ENCODE data around the gene MAD1L1.
"Not testable (repeated sequence)": the region's sequence is repeated elsewhere in the genome, so short reads cannot be mapped to it uniquely, and the experiment has no call there.

Gene MAD1L1

GRCh38 chr7:1844336-1844950 is 388.3 kb downstream of the MAD1L1 start:
- no peak for DNase-seq (ENCODE audit: low read depth, low spot score)

GRCh38 chr7:1843921-1844335 is 388.8 kb downstream of the MAD1L1 start:
- DNase-seq (ENCODE audit: low read depth, low spot score): no peak

GRCh38 chr7:1843271-1843861 is 389.4 kb downstream of the MAD1L1 start:
- DNase-seq (ENCODE audit: low read depth, low spot score): no peak

GRCh38 chr7:1842321-1843221 is 390.2 kb downstream of the MAD1L1 start:
- DNase-seq (ENCODE audit: low read depth, low spot score): no peak

GRCh38 chr7:1841286-1842021 is 391.3 kb downstream of the MAD1L1 start:
- not testable (repeated sequence) for DNase-seq (ENCODE audit: low read depth, low spot score)

- not testable (repeated sequence) for DNase-seq (ENCODE audit: low read depth, low spot score)
These were observed 392.0 kb downstream of the MAD1L1 start for GRCh38 chr7:1840744-1841143.

- no peak for DNase-seq (ENCODE audit: low read depth, low spot score)
These were observed 393.0 kb downstream of the MAD1L1 start for GRCh38 chr7:1839701-1840100.

- not testable (repeated sequence) for DNase-seq (ENCODE audit: low read depth, low spot score)
These were observed 393.7 kb downstream of the MAD1L1 start for GRCh38 chr7:1838911-1839531.

GRCh38 chr7:1838544-1838872 is 394.2 kb downstream of the MAD1L1 start:
- DNase-seq (ENCODE audit: low read depth, low spot score): not testable (repeated sequence)

GRCh38 chr7:1837696-1838543 is 394.8 kb downstream of the MAD1L1 start:
- DNase-seq (ENCODE audit: low read depth, low spot score): not testable (repeated sequence)

- DNase-seq (ENCODE audit: low read depth, low spot score): not testable (repeated sequence)
These were observed 400.7 kb downstream of the MAD1L1 start for GRCh38 chr7:1831933-1832535.

GRCh38 chr7:1831471-1831870 is 401.3 kb downstream of the MAD1L1 start:
- not testable (repeated sequence) for DNase-seq (ENCODE audit: low read depth, low spot score)

- not testable (repeated sequence) for DNase-seq (ENCODE audit: low read depth, low spot score)
These were observed 403.1 kb downstream of the MAD1L1 start for GRCh38 chr7:1829668-1830067.

GRCh38 chr7:1829111-1829510 is 403.6 kb downstream of the MAD1L1 start:
- DNase-seq (ENCODE audit: low read depth, low spot score): no peak

- not testable (repeated sequence) for DNase-seq (ENCODE audit: low read depth, low spot score)
These were observed 404.6 kb downstream of the MAD1L1 start for GRCh38 chr7:1828170-1828569.

GRCh38 chr7:1827521-1827981 is 405.2 kb downstream of the MAD1L1 start:
- not testable (repeated sequence) for DNase-seq (ENCODE audit: low read depth, low spot score)

GRCh38 chr7:1826931-1827330 is 405.8 kb downstream of the MAD1L1 start:
- not testable (repeated sequence) for DNase-seq (ENCODE audit: low read depth, low spot score)

- no peak for DNase-seq (ENCODE audit: low read depth, low spot score)
These were observed 406.6 kb downstream of the MAD1L1 start for GRCh38 chr7:1825897-1826741.

GRCh38 chr7:1825647-1825896 is 407.2 kb downstream of the MAD1L1 start:
- DNase-seq (ENCODE audit: low read depth, low spot score): not testable (repeated sequence)
